ENCODE data around the gene MDM1.

MDM1 gene

DNA sequence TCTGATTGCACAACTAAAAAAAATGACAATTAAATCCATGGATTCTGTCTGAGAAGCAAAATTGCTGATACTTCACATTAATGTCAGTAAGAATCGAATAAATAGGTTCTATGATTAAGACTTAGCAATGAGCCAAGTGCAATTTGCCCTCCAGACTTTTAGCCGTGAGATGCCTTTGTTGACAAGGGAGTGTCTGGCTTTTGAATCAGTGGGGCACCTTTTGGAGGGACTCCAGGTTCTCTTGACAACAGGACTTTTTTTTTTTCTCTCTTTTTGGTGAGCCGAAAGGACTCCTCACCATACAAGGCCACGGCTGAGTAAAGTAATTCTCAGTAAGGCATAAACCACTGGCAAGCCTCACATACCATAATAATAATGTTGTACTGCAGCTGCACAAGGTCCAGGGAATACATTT lies 4.7 kb upstream of the MDM1 start:
- Histone ChIP-seq H3K36me3 (ENCODE audit: control insufficient read depth, insufficient read depth, low read length) (no peaks in the 10 kb centered on the region), H3K4me1 (ENCODE audit: control insufficient read depth, insufficient read depth, low read length) (peaks cover 11% of the 10 kb centered on the region; the same call in 1 of the 2 replicates), H3K4me3 (ENCODE audit: low read depth, low read length) (no peak overlapping the region), H3K9ac (ENCODE audit: low read depth, low read length) (no peak overlapping the region), H3K9me3 (ENCODE audit: control insufficient read depth, insufficient read depth, low read length) (no peaks in the 10 kb centered on the region), H3K27ac (ENCODE audit: low read depth, low read length) (no peak overlapping the region), H3K27me3 (ENCODE audit: control insufficient read depth, insufficient read depth, low read length) (no peaks in the 10 kb centered on the region)

DNA sequence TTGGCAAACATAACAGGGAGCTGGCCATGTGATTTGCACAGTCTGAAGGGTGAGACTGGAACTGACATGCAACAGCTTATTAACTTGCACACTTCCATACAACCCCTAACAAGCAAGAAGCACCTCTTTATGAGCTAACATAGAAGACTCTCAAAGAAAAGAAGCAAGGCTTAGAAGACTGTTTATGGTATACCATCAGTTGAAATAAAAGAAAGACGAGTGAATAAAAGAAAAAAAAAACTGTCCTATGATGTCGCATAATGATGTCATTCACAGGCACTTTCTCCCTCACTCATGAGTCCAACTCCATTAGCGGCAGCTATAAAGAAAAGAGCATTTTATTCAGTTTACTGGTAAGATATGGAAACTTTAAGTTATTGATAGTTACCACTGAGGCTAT lies 3.3 kb upstream of the MDM1 start:
- Histone ChIP-seq H3K36me3 (ENCODE audit: control insufficient read depth, insufficient read depth, low read length) (no peaks in the 10 kb centered on the region), H3K4me1 (ENCODE audit: control insufficient read depth, insufficient read depth, low read length) (peaks cover 19% of the 10 kb centered on the region; the same call in 1 of the 2 replicates), H3K9me3 (ENCODE audit: control insufficient read depth, insufficient read depth, low read length) (no peaks in the 10 kb centered on the region), H3K27me3 (ENCODE audit: control insufficient read depth, insufficient read depth, low read length) (no peaks in the 10 kb centered on the region), H3K27ac (ENCODE audit: low read depth, low read length) (no peak overlapping the region), H3K4me3 (ENCODE audit: low read depth, low read length) (no peak overlapping the region), H3K9ac (ENCODE audit: low read depth, low read length) (no peak overlapping the region)

DNA sequence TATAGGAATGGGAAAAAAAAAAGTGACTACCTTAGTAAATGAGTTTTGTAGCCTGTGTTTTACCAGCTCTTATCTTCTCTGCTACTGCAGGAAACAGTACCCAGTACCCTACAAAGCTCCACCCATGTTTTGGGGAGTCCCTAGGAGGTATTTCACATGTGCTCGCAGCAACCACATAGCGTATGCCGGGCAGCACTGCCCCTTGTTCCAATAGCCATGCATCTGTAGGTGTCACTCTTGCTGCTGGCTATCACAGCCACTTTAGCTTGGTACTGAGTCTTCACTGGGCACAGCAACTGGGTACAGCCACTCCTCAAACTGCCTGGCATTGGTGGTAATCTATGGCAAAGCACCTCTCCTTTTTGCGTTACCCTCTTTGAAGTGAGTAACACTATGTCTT lies 2.0 kb upstream of the MDM1 start:
- 0 out of 2 replicates have a peak, but pooled peaks cover 2% of the 10 kb centered on the region for H3K36me3 ChIP-seq (ENCODE audit: control insufficient read depth, insufficient read depth, low read length)
- H3K27me3 ChIP-seq (ENCODE audit: control insufficient read depth, insufficient read depth, low read length): no peaks in the 10 kb centered on the region
- peaks cover 26% of the 10 kb centered on the region for H3K4me1 ChIP-seq (ENCODE audit: control insufficient read depth, insufficient read depth, low read length)
- H3K4me3 ChIP-seq (ENCODE audit: low read depth, low read length): no peak overlapping the region
- no peak overlapping the region for H3K27ac ChIP-seq (ENCODE audit: low read depth, low read length)
- H3K9ac ChIP-seq (ENCODE audit: low read depth, low read length): no peak overlapping the region
- H3K9me3 ChIP-seq (ENCODE audit: control insufficient read depth, insufficient read depth, low read length): no peaks in the 10 kb centered on the region

DNA sequence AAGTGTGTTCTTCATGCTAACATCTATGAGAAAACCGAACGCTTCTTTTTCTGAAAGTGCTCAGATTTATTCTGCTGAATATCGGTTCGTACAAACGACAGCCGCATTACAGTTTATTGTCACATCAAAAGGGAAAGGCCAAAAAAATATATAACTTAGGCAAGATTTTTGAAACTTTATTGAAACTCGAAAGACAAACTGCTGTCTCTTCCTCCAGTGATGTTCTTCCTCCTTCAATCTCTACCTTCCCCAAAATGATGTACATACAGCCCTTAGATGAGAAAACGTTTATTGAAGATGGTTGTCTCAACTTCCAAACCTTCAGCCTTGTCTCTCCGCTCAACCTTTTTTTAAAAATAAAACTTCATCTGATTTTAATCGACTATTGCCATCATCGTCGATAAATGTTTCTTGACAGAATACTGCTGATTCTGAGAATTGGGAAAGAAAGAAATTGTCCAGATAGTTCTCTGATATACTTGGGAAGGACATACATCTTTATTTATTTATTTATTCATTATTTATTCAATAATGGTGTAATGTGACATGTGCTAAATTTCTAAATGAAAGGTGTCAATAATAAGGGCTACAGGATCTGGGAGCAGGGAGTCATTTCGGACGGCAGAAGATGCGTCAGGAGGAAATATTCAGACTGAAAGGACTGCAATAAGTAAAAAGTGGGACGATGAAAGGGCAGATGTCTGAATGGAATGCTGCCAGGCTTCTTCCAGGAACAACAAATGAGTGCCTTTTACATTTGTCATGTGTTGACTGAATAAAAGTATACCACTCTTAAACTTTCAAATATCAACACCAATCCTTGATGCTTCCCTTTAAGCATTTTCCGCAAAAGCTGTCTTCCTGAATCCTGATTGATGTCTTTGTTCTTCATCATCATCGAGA lies 817 bp upstream of the MDM1 start:
- H3K9me3 ChIP-seq (ENCODE audit: control insufficient read depth, insufficient read depth, low read length): no peaks in the 10 kb centered on the region
- peak overlapping the region; percentile 81 for H3K4me3 ChIP-seq (ENCODE audit: low read depth, low read length)
- 0 out of 2 replicates have a peak, but pooled peaks cover 7% of the 10 kb centered on the region for H3K36me3 ChIP-seq (ENCODE audit: control insufficient read depth, insufficient read depth, low read length)
- H3K27me3 ChIP-seq (ENCODE audit: control insufficient read depth, insufficient read depth, low read length): no peaks in the 10 kb centered on the region
- H3K4me1 ChIP-seq (ENCODE audit: control insufficient read depth, insufficient read depth, low read length): peaks cover 32% of the 10 kb centered on the region
- H3K27ac ChIP-seq (ENCODE audit: low read depth, low read length): peak overlapping the region; percentile 54
- H3K9ac ChIP-seq (ENCODE audit: low read depth, low read length): peak overlapping the region; percentile 48; the same call in 1 of the 2 replicates

DNA sequence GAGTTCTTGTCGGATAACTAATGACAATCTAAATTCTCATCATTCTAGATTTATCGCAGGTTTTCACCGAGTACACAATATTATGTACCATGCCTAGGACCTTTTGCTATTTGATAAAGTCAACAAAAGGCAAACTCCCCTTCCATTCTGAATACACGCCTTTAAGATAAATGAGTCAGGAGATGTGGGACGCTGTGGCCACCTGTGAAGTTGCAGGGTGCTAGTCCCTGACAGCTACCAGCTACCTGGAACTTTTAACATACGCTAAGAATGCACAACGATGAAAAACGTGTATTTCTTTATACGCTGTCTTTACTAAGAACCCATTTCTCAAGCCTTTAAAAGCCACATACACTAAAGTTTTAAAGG lies 678 bp downstream of the MDM1 start:
- H3K4me3 ChIP-seq (ENCODE audit: low read depth, low read length): peak overlapping the region; percentile 81
- H3K27me3 ChIP-seq (ENCODE audit: control insufficient read depth, insufficient read depth, low read length): no peaks in the 10 kb centered on the region
- H3K36me3 ChIP-seq (ENCODE audit: control insufficient read depth, insufficient read depth, low read length): peaks cover 11% of the 10 kb centered on the region; the same call in 1 of the 2 replicates
- H3K9ac ChIP-seq (ENCODE audit: low read depth, low read length): peak overlapping the region; percentile 54
- H3K9me3 ChIP-seq (ENCODE audit: control insufficient read depth, insufficient read depth, low read length): no peaks in the 10 kb centered on the region
- peak overlapping the region; percentile 58 for H3K27ac ChIP-seq (ENCODE audit: low read depth, low read length)
- H3K4me1 ChIP-seq (ENCODE audit: control insufficient read depth, insufficient read depth, low read length): peaks cover 32% of the 10 kb centered on the region

DNA sequence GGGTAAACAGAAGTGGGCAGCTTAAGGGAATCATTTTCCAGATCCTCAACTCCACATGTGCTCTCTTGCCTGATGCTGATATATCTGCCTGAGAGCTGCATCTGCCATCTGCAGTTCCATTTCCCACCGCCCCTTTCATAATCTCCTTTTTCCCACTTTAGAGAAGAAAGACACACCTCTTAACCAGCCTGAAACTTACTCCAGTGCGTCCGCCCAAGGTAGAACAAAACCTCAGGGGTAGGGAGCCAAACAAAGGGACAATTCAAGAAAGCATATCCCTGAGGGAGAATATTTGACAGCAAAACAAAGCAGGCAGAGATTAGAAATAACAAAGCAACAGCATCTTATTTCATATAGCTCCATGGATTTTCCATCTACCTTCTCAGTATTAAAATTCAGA lies 4.3 kb downstream of the MDM1 start:
- Histone ChIP-seq H3K4me3 (ENCODE audit: low read depth, low read length) (no peak overlapping the region), H3K4me1 (ENCODE audit: control insufficient read depth, insufficient read depth, low read length) (peaks cover 23% of the 10 kb centered on the region), H3K27ac (ENCODE audit: low read depth, low read length) (no peak overlapping the region), H3K9me3 (ENCODE audit: control insufficient read depth, insufficient read depth, low read length) (no peaks in the 10 kb centered on the region), H3K36me3 (ENCODE audit: control insufficient read depth, insufficient read depth, low read length) (peaks cover 30% of the 10 kb centered on the region; the same call in 1 of the 2 replicates), H3K27me3 (ENCODE audit: control insufficient read depth, insufficient read depth, low read length) (no peaks in the 10 kb centered on the region), H3K9ac (ENCODE audit: low read depth, low read length) (no peak overlapping the region)

DNA sequence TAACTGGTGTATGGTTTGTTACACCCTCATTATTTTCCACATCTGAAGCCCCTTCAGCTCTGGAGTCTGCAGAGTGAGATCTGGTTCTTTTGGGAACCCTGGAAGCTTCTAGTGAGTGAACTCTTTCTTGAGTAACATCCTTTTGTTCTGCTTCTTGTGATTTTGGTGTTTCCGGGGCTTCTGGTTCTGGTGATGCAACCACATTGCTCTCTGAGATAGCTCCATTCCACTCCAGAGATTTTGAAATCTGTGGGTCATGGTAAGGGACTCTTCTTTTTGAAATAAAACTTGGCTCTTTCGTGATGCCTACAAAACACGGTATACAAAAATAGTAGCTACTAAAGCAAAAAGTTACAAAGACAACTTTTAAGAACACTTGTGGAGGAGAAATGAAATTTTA lies 5.4 kb downstream of the MDM1 start:
- H3K9me3 ChIP-seq (ENCODE audit: control insufficient read depth, insufficient read depth, low read length): no peaks in the 10 kb centered on the region
- peaks cover 20% of the 10 kb centered on the region for H3K4me1 ChIP-seq (ENCODE audit: control insufficient read depth, insufficient read depth, low read length)
- H3K27me3 ChIP-seq (ENCODE audit: control insufficient read depth, insufficient read depth, low read length): no peaks in the 10 kb centered on the region
- H3K9ac ChIP-seq (ENCODE audit: low read depth, low read length): no peak overlapping the region
- no peak overlapping the region for H3K4me3 ChIP-seq (ENCODE audit: low read depth, low read length)
- H3K36me3 ChIP-seq (ENCODE audit: control insufficient read depth, insufficient read depth, low read length): peaks cover 40% of the 10 kb centered on the region
- no peak overlapping the region for H3K27ac ChIP-seq (ENCODE audit: low read depth, low read length)

DNA sequence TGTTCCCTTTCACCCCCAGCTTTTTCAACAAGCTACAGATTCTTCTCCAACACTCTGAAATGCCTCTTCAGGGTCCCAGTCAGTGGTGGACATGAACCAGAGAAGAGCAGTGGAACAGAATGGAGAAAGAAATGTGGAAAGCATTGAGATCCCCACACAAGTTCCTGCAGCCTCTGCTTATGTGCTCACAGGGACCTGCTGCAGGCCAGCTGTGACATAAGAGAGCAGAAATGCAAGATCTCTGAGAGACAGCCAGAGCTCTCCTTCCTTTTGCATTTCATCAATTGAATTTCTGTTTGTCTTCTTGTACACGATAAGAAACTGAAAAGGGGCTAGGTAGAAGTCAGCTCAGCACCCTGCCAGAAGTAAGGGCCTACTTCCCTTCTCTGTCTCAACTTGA lies 6.2 kb downstream of the MDM1 start:
- Histone ChIP-seq H3K9ac (ENCODE audit: low read depth, low read length) (no peak overlapping the region), H3K4me3 (ENCODE audit: low read depth, low read length) (no peak overlapping the region), H3K27ac (ENCODE audit: low read depth, low read length) (no peak overlapping the region), H3K27me3 (ENCODE audit: control insufficient read depth, insufficient read depth, low read length) (no peaks in the 10 kb centered on the region), H3K4me1 (ENCODE audit: control insufficient read depth, insufficient read depth, low read length) (peaks cover 13% of the 10 kb centered on the region), H3K36me3 (ENCODE audit: control insufficient read depth, insufficient read depth, low read length) (peaks cover 43% of the 10 kb centered on the region), H3K9me3 (ENCODE audit: control insufficient read depth, insufficient read depth, low read length) (no peaks in the 10 kb centered on the region)

DNA sequence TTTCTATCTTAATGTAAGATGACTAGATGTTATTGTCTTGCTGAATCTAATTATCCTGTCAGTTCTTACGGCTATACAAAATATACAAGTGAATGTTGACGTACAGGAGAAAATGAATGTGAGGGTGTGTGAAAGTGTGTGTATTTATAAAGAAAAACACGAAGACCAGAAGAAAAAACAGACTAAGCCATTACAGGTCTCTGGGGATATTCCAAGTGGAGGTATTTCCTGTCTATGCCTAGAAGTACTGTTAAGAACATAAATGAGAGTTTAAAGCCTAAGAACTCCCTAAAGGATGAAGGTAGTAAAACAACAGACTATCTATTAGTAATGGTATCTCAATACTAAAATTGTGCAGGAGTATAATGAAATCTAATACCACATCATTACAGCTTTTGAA lies 7.6 kb downstream of the MDM1 start:
- no peak overlapping the region for H3K27ac ChIP-seq (ENCODE audit: low read depth, low read length)
- peaks cover 47% of the 10 kb centered on the region for H3K36me3 ChIP-seq (ENCODE audit: control insufficient read depth, insufficient read depth, low read length)
- no peak overlapping the region for H3K9ac ChIP-seq (ENCODE audit: low read depth, low read length)
- no peak overlapping the region for H3K4me3 ChIP-seq (ENCODE audit: low read depth, low read length)
- no peaks in the 10 kb centered on the region for H3K27me3 ChIP-seq (ENCODE audit: control insufficient read depth, insufficient read depth, low read length)
- no peaks in the 10 kb centered on the region for H3K9me3 ChIP-seq (ENCODE audit: control insufficient read depth, insufficient read depth, low read length)
- H3K4me1 ChIP-seq (ENCODE audit: control insufficient read depth, insufficient read depth, low read length): peaks cover 9% of the 10 kb centered on the region

DNA sequence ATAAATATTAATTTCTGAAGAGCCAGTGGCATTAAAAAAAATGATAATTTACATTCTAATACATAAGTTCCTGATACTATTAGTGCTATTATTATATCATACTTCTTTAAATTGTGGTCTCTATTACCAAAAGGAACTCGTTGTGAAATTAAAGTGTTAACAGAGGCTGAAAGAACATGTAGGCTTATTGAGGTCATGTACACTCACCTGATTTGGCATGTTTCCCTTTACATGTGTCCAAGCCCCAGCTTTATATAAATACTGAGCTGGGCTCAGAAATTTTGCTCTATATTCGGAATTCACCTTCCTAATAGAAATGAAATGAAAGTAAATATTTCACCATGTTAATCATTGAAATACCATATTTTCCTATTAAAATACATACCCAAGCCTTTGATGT lies 11.0 kb downstream of the MDM1 start:
- Histone ChIP-seq H3K9ac (ENCODE audit: low read depth, low read length) (no peak overlapping the region), H3K27ac (ENCODE audit: low read depth, low read length) (no peak overlapping the region), H3K27me3 (ENCODE audit: control insufficient read depth, insufficient read depth, low read length) (no peaks in the 10 kb centered on the region), H3K9me3 (ENCODE audit: control insufficient read depth, insufficient read depth, low read length) (no peaks in the 10 kb centered on the region), H3K4me3 (ENCODE audit: low read depth, low read length) (no peak overlapping the region), H3K4me1 (ENCODE audit: control insufficient read depth, insufficient read depth, low read length) (no peaks in the 10 kb centered on the region), H3K36me3 (ENCODE audit: control insufficient read depth, insufficient read depth, low read length) (peaks cover 35% of the 10 kb centered on the region)

DNA sequence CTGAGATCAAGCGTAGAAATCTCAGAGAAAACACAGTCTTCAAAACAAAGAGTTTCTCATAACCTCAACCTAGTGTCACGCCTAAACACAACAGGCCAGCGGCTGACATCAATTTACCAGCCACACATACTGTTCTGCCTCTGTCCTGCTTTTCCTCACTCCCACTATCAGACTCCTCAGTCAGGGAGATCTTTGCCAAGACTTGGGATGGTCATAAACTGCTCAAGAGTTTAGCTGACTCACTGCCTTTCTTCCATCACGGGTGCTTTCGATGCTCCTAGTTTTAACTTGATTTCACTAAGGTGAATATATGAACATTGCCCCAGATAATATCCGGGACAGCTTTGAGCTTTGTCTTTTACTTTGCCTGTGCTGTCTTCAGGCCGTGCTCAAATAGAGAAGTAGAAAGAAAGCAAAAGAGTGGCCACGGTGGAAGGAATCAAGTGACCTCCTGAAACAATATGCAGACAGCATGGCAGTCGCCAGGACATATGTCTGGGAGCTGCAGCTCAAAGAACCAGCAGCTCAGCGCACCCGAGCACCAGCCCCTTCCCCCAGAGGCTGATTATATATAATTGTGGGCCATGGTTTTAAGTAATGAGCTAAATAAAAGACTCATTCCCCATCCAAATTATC lies 12.1 kb downstream of the MDM1 start:
- Histone ChIP-seq H3K9ac (ENCODE audit: low read depth, low read length) (no peak overlapping the region), H3K36me3 (ENCODE audit: control insufficient read depth, insufficient read depth, low read length) (peaks cover 32% of the 10 kb centered on the region), H3K27me3 (ENCODE audit: control insufficient read depth, insufficient read depth, low read length) (no peaks in the 10 kb centered on the region), H3K27ac (ENCODE audit: low read depth, low read length) (no peak overlapping the region), H3K9me3 (ENCODE audit: control insufficient read depth, insufficient read depth, low read length) (no peaks in the 10 kb centered on the region), H3K4me1 (ENCODE audit: control insufficient read depth, insufficient read depth, low read length) (no peaks in the 10 kb centered on the region), H3K4me3 (ENCODE audit: low read depth, low read length) (no peak overlapping the region)
